Uterus (tissue), 2 donors: ENCODE data around the gene TNNI3K.

Experiments
- CTCF ChIP-seq, 4 experiments: fragments of 200-600 bp in 2 of 4; fragments of 450-650 bp in 2 of 4; sonication (generic) in 2 of 4; IDR thresholded peaks; one replicate each; pipeline ENCODE4 v1.5.1; 2016 to 2019; ENCODE audit warnings: antibody characterized with exemption in 4 of 4, mild to moderate bottlenecking in 2 of 4, moderate library complexity in 1 of 4
- POLR2A ChIP-seq, 2 donors: fragments of 450-650 bp; IDR thresholded peaks; one replicate each; pipeline ENCODE4 v1.6.1; 2016; ENCODE audit warnings: antibody characterized with exemption in 2 of 2, mild to moderate bottlenecking in 1 of 2, moderate library complexity in 1 of 2

- TF ChIP-seq CTCF (IDR thresholded peaks at IDR 0.05) (no peak), POLR2A (IDR thresholded peaks at IDR 0.05) (no peak)
Measured at GRCh38 chr1:74502432-74502831, 267.2 kb downstream of the TNNI3K start.
